Measurements from ENCODE around the gene SYMPK.

GRCh38 chr19:45789035-45789786 is 73.7 kb downstream of the SYMPK start:
- no peak for TF ChIP-seq EZH2 (IDR thresholded peaks at IDR 0.05)
- TF ChIP-seq POLR2AphosphoS5 (IDR thresholded peaks at IDR 0.05; ENCODE audit: borderline replicate concordance, low read depth, low read length): no peak

Data from SK-N-MC (cell line).